ENCODE results near the gene SSNA1.
"Not testable (repeated sequence)": the region's sequence is repeated elsewhere in the genome, so short reads cannot be mapped to it uniquely, and the experiment has no call there.

SSNA1 gene

GRCh38 chr9:137235424-137236237 is 47.2 kb downstream of the SSNA1 start:
- H3K27ac Mint-ChIP-seq: no peak overlapping the region
- H3K36me3 Mint-ChIP-seq: no peaks in the 10 kb centered on the region
- peaks cover 15% of the 10 kb centered on the region for H3K4me1 Mint-ChIP-seq
- ATAC-seq (ENCODE audit: low read depth) (no peak), DNase-seq (ENCODE audit: low spot score in 2 of 2) (no peak)
- no peaks in the 10 kb centered on the region for H3K9me3 Mint-ChIP-seq
- H3K4me3 Mint-ChIP-seq: peak overlapping the region; percentile 78
- peaks cover 8% of the 10 kb centered on the region for H3K27me3 Mint-ChIP-seq

GRCh38 chr9:137236238-137236935 is 47.9 kb downstream of the SSNA1 start:
- H3K4me1 Mint-ChIP-seq: peaks cover 15% of the 10 kb centered on the region
- peaks cover 8% of the 10 kb centered on the region for H3K27me3 Mint-ChIP-seq
- ATAC-seq (ENCODE audit: low read depth) (peak; percentile 35), DNase-seq (ENCODE audit: low spot score in 2 of 2) (peak; percentile 92 to 97)
- H3K36me3 Mint-ChIP-seq: no peaks in the 10 kb centered on the region
- peak overlapping the region; percentile 43 for H3K4me3 Mint-ChIP-seq
- no peaks in the 10 kb centered on the region for H3K9me3 Mint-ChIP-seq
- peak overlapping the region; percentile 14 for H3K27ac Mint-ChIP-seq

- Mint-ChIP-seq H3K27ac (no peak overlapping the region), H3K27me3 (peaks cover 6% of the 10 kb centered on the region), H3K4me3 (no peak overlapping the region), H3K9me3 (no peaks in the 10 kb centered on the region), H3K36me3 (no peaks in the 10 kb centered on the region), H3K4me1 (peaks cover 15% of the 10 kb centered on the region)
- DNase-seq (ENCODE audit: low spot score in 2 of 2): no peak
- ATAC-seq (ENCODE audit: low read depth): no peak
These were observed 48.5 kb downstream of the SSNA1 start for GRCh38 chr9:137236936-137237421.

GRCh38 chr9:137237759-137238726 is 49.6 kb downstream of the SSNA1 start:
- no peak for ATAC-seq (ENCODE audit: low read depth)
- H3K27me3 Mint-ChIP-seq: peaks cover 6% of the 10 kb centered on the region
- DNase-seq (ENCODE audit: low spot score in 2 of 2): no peak
- H3K4me1 Mint-ChIP-seq: peaks cover 22% of the 10 kb centered on the region
- no peaks in the 10 kb centered on the region for H3K9me3 Mint-ChIP-seq
- H3K27ac Mint-ChIP-seq: no peak overlapping the region
- peak overlapping the region; percentile 15 for H3K4me3 Mint-ChIP-seq
- no peaks in the 10 kb centered on the region for H3K36me3 Mint-ChIP-seq

GRCh38 chr9:137239541-137240200 is 51.2 kb downstream of the SSNA1 start:
- Mint-ChIP-seq H3K4me3 (peak overlapping the region; percentile 86), H3K4me1 (peaks cover 28% of the 10 kb centered on the region)
- not testable (repeated sequence) for H3K27ac Mint-ChIP-seq; DNase-seq (ENCODE audit: low spot score in 2 of 2); H3K36me3 Mint-ChIP-seq; H3K27me3 Mint-ChIP-seq; H3K9me3 Mint-ChIP-seq; ATAC-seq (ENCODE audit: low read depth)

Data from memory B cell (primary cell).